GM21786 (cell line): ENCODE measurements around the gene SMIM35.
"Not testable (repeated sequence)": the region's sequence is repeated elsewhere in the genome, so short reads cannot be mapped to it uniquely, and the experiment has no call there.

Experiments used
- ATAC-seq: cut with Tn5 transposase; IDR thresholded peaks from one replicate; pipeline ENCODE4 v1.9.1; 2021; ENCODE audit not compliant: unreplicated experiment

Gene SMIM35

DNA sequence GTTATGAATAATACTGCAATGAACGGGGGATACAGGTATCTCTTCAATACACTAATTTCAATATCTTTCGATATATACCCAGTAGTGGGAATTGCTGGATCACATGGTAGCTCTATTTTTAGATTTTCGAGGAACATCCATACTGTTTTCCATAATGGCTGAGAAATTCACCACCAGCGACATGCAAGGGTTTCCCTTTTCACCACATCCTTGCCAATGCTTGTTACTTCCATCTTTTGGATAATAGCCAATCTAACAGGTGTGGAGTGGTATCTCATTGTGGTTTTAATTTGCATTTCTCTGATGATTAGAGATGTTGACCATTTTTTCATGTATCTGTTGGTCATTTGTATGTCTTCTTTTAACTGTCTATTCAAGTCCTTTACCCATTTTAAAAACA is 94.6 kb downstream of the SMIM35 start:
- ATAC-seq: no peak

DNA sequence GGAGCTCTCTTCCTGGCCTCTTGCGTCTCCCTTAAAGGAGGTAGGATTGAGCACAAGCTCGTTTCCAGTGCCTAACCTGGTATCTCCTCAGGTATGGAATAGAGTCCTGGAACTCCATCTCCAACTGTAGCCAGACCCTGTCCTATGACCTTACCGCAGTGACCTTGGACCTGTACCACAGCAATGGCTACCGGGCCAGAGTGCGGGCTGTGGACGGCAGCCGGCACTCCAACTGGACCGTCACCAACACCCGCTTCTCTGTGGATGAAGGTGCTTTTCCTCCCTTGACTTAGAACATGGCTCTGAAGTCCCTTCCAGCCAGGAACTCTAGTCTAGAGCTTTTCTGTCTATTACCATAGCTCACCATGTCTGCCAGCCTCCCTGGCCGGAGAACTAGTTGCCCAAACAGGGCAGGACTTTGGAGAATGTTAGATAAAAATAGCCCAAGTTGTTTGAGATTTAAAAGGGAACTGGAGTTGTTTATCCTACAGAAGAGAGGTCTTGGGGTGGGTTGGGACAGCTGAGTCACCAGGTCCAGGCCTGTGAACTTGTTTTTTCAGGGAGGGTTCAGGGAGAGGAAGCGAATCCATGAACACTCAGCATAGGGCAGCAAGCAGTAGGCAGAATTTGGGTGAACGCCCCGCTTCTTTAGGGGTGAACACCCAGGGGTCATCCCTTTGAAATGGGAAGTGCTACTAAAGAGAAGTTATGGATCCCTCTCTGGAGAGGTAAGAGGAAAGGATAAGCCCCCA is 97.2 kb downstream of the SMIM35 start:
- no peak for ATAC-seq

DNA sequence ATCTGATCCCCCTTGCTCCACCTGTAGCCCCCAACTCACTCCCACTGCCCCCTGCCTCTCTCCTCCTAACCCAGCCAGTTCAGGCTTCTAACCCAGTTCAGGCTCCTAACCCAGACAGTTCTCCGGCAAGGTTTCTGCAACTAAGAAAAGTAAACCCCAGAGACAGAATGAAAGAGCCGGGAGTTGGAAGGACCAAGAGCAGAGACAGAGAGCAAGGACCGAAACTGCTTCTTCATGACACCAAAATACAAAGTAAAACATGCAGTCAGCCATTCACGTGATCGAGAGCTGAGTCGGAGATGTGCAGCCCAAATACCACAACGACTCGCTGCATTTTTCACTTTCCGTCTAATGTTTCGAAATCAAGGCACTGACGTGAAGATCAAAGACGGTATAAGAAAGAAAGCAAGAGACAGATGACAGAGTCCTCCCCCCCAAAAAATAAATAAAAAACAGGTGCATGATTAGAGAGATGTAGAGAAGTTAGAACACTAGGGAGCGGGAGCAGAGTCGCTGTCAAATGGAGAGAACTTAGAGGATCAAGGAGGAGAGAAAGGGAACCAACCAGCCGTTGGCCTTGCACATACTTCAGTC is 99.7 kb downstream of the SMIM35 start:
- peak; percentile 56 for ATAC-seq

DNA sequence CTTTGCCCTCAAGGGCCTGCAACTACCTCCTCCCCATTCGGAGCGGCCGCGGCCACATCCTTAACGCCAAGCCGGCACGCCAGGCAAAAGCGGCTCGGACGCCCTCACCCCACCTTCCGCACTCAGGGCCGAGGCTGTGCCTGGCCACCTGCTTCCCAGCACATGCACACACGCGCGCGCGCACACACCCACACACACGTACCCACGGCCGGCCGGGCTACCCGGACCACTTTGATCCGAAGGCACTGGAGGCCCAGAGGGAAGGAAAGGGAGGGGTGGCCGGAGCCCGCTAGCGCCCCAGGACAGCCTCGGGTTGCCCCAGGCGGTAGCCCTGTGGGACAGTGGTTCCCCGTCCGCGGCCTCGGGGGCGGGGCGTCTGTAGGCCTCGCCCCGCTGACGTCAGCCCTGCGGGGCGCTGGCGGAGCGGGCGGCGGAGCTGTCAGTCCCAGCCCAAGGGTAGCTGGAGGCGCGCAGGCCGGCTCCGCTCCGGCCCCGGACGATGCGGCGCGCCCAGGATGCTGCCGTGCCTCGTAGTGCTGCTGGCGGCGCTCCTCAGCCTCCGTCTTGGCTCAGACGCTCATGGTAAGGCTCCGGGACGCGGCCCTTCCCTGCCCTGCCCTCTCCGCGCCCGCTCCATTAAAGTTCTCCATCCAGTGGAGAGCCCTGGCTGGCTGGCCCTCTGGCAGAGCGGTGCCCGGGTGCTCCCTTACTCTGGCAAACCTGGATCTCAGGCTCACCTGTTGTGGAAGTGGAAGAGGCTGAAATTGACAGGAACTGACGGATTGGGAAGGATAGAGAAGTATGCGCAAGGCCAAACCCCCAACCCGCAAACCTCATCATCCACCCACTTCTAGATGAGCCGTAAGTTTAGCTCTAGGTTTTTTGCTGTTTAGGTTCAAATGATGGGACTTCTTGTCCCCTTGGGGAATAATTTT is 100.5 kb downstream of the SMIM35 start, which contains the start of gene IL10RA:
TSS of gene IL10RA (plus strand) at position 442 of the 935 bp plus-strand sequence. CDS start at position 516, 74 bp downstream.
- peak; percentile 80 for ATAC-seq

DNA sequence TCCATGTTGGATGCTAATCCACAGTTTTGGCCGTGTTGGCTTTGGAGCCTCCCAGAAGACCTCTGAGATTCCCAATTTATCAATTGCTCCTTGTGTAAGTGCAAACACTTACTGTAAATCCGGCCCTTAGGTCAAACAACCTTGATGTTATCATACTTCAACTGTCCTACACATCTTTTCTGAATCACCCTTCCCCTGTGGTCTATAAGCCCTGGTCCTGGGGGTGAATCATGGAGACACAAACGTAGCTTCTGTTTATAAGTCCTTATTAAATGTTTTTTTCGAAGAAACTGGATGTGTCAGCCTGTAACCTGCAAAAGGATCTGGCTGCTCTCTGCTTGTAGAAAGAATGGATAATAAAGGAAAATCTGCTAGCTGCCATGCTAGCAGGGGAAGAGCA is 102.3 kb downstream of the SMIM35 start:
- ATAC-seq: no peak

DNA sequence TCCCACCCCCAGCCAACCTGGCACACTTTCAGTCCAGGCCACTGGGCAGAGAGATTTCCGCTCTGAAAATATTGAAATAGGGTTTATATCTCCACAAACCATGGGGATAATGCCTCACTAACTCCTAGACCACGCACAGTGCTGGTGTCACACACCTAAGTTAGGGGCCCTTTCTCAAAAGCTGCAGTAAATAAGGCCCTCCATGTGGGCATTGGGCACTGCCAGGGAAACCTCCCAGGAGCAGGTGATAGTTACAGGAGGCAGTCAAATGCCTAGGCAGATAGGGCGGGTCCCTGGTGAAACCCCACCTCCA is 103.6 kb downstream of the SMIM35 start:
- ATAC-seq: no peak

DNA sequence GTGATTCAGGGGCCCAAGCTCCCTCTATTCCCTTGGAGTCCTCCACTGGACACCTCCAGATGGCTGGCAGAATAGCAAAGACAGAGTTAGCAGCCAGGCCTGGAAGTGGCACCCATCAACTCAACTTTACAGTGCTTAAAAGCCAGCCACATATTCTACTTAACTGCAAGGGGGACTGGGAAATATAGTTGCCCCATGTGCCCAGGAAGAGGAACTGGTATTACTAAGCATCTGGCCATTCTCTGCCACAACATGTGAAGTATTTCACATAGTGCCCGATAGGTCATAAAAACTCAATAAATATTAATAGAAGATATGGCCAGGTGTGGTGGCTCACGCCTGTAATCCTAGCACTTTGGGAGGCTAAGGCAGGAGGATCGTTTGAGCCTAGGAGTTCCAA is 106.0 kb downstream of the SMIM35 start:
- no peak for ATAC-seq

DNA sequence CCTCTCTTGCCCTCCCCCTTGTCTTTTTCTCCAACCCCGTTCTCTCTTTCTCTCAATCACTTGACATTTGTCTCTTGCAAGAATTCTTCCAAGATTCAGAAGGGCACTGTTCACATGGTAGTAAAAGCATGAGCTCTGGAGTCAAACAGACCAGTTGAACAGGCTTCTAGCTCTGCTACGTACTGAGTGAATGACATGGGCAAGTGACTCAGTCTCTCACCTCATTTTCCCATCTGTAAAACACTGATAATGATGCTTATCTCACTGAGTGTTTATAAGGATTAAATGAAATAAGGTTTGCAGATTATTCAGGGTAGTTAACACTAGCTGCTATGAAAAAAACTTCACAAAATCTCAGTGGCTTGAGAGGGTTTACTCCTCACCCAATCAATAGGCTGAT is 106.5 kb downstream of the SMIM35 start:
- no peak for ATAC-seq

DNA sequence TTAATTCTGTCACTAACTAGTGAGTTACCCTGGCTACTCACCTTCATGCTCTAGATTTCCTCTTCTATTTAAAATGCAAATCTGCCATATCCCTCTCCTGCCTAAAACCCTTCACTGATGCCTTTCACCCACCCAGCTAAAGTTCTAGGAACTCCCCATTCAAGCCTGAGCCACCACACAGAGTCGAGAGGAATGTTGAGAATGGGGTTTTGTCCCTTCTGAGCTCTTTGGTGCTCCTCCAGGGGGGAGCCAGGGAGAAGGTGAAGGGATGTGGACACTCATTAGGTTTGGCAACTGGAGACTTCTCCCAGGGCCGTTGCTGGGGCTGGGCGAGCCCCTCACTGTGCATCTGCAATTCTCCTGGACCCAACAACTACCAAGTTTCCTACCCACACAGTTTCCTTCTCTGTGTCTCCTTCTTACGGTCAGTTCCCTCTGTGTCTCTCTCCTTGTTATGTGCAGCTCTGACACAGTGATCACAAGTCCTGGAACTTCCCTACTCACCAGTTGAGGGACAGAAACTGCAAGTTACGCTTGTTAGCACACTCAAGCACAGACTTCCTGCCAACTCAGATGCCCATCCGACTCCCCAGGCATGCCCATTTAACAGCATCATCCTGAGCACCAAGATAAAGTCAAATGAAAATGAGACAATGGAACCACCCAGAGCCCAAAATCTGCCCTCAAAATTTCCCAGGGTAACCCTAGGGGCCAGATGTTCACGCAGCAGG is 107.1 kb downstream of the SMIM35 start:
- ATAC-seq: no peak

DNA sequence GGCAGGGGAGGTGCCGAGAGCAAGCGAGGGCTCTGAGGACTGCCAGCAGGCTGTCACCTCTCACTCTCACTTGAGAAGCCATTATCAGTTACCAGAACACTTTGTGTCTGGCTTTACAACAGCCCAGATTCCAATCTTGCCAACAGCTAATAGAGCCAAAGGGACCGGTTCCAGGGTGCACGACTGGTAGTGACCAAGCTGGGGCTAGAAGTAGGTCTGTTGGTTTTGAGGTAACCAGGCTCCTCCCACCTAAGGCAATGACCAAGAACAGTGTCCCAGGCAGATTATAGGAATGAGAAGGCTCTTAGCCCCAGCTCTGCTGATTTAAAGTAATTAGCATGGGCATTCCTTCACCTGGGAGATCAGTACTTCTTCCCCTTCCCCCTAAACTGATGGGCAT is 107.8 kb downstream of the SMIM35 start:
- no peak for ATAC-seq

DNA sequence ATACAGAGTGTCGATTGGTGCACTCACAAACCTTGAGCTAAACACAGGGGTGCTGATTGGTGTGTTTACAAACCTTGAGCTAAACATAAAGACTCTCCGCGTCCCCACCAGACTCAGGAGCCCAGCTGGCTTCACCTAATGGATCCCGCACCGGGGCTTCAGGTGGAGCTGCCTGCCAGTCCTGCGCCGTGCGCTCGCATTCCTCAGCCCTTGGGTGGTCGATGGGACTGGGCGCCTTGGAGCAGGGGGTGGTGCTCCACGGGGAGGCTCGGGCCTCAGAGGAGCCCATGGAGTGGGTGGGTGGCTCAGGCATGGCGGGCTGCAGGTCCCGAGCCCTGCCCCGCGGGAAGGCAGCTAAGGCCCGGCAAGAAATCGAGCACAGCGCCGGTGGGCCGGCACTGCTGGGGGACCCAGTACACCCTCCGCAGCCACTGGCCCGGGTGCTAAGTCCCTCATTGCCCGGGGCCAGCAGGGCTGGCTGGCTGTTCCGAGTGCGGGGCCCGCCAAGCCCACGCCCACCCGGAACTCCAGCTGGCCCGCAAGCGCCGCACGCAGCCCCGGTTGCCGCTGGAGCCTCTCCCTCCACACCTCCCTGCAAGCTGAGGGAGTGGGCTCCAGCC is 108.4 kb downstream of the SMIM35 start:
- ATAC-seq: not testable (repeated sequence)

DNA sequence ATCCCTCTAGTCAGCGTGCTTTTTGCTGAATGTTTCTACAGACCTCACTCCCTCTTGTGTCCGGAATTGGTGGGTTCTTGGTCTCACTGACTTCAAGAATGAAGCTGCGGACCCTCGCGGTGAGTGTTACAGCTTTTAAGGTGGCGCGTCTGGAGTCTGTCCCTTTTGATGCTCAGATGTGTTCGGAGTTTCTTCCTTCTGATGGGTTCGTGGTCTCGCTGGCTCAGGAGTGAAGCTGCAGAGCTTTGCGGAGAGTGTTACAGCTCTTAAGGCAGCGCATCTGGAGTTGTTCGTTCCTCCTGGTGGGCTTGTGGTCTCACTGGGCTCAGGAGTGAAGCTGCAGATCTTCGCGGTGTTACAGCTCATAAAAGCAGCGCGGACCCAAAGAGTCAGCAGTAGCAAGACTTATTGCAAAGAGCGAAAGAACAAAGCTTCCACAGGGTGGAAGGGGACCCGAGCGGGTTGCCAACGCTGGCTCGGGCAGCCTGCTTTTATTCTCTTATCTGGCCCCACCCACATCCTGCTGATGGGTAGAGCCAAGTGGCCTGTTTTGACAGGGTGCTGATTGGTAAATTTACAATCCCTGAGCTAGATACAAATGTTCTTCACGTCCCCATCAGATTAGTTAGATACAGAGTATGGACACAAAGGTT is 109.0 kb downstream of the SMIM35 start:
- ATAC-seq: not testable (repeated sequence)

DNA sequence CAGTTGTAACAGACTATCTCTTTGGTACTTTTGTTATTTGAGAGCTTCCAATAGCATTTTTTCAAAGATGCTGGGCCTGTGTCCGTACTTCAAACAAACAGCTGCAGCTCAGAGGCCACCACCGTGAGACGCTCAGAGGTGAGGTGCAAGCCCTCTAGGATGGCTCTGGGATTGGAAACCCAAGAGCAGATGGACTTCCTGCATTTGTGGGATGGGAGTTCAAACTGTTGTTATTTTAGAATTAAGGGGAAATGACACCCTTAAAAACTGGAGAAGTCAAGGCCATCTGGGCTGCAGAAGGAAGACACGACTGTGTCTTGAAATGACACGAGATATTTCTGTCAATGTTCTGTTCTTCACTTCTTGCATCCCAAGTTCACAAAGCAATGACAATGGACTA is 109.7 kb downstream of the SMIM35 start:
- ATAC-seq: no peak

DNA sequence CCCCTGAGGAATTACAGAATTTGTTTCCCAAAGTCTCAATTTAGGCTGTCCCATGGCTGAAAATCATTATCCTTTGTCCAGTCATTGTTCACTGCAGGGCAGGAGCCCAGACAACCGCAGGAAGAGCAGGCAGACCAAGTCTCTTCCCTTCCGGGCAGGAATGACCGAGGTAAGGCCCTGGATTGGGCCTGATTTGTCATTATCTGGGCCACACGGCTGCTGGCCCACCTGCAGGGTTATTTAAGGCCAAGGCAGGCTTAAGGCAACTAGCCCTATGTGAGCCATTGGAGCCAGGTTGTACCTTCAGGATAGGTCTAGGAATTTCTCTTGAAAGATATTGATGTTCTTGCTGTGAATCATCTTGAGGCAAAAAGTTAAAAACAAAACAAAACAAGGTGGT is 110.3 kb downstream of the SMIM35 start:
- ATAC-seq: no peak

DNA sequence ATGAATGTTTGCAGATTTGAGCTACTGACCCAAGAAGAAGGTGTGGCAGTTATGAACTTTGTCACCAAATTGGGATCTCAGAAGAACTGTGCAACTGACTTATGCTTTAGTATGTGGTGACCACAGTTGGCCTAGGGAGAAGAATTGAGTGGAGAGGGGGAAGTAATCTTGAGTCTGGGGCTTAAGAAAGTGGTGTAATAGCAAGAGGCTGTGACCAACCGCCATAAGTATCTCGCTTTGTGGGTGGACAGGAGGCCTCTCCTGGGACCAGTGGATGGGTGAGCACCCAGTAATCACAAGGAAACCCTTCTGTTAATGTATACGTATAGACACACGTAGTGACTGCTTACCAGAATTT is 113.3 kb downstream of the SMIM35 start:
- ATAC-seq: no peak

DNA sequence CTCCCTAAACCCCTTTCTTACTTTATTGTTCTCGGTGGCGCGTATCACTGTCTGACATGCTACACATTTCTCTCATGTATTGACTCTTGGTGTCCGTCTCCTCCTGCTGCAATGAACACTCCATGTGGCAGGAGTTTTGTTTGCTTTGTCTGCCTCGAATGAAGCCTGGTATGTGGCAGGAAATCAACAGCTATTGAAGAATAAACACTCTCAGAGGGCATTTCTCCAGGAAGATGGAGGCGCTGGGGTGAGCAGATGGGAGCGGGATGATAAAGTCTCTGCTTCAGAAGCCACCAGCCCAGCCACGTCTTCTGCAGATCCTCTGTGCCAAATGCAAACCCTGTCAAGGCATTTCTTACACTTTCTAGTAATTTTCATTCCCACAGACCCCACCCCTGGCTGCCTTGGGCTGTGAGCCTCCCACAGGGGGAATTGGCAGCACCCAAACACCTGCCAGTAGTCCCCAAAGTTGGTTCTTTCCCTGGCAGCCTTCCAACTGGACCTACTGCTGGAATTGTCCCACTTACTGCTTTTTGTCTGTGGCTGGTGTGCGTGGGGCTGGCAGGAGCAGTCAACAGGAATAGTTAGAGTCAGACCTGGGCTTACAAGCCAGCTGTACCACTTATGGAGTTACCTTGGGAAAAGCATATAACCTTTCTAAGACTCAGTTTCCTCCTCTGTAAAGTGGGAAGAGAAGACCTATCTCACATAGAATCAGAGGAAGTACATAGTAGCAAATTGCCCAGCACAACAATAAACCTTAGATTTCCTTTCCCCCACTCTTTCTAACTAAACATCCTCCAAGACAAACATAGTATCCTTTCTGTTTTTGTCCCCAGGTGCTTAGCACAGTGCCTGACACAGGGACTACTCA is 113.9 kb downstream of the SMIM35 start:
- ATAC-seq: no peak

DNA sequence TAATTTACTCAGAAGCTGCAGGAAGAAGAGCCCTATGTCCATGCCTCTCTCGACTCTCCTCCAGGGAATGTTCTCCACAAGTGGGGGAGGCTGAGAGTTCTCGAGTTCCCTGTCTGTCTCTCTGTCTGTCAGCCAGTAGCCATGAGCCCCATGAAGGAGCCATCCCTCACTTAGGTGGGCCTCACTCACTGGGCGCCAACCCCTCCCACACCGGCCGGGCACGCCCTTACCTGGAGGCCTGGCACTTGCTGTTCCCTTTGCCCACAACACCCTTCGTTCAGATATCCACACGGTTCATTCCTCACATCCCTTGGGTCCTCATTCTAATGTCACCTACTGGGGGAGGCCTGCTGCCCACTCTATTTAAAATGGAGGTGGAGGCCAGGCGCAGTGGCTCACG is 114.7 kb downstream of the SMIM35 start:
- ATAC-seq: no peak

DNA sequence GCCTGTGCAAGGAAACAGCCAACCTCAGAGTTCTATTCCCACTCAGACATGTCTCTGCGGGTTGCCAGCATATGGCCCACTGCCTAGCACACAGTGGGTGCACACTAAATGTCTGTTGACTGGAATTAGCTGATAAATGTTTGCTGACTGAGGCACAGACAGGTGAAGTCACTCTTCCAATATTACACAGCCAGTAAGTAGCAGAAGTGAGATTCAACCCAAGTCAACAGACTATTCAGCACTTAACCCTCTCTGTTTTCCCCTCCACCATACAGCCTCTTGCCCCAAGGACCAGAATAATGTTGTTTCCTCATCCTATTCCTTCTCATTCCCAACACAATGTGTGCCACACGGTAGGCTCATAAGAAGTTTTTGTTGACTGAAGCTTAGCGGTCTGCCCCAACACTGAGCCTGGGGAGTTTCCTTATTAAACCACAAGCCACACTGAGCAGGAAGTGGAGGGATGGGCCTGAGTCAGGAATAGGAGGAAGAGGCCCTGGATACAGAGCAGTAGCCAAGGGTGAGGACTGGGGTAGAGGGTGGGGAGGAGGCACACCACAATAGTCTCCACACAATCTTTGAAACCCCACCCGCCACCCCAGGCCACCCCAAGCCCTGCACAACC is 116.3 kb downstream of the SMIM35 start:
- ATAC-seq: no peak
